Upper lobe of left lung (tissue), 4 donors: ENCODE results near the gene JMJD6.

Source experiments
- CTCF ChIP-seq, 6 experiments: fragments of 450-650 bp in 4 of 6; fragments of 200-600 bp in 2 of 6; sonication (generic) in 2 of 6; IDR thresholded peaks; one replicate each; pipeline ENCODE4 v1.5.1; 2016 to 2019; ENCODE audit warnings: antibody characterized with exemption in 6 of 6
- POLR2A ChIP-seq, 4 donors: fragments of 450-650 bp; IDR thresholded peaks; one replicate each; pipeline ENCODE4 v1.5.1; 2016 to 2017; ENCODE audit warnings: antibody characterized with exemption in 4 of 4, mild to moderate bottlenecking in 2 of 4
- POLR2AphosphoS5 ChIP-seq, 2 donors: sonication (generic); formaldehyde crosslinking; IDR thresholded peaks; one replicate each; pipeline ENCODE4 v1.5.1; 2017; ENCODE audit warnings: antibody characterized with exemption in 2 of 2

GRCh38 chr17:76700270-76700616 lies 26.2 kb downstream of the JMJD6 start:
- peak in 1 of 4 donors; percentile 3 for TF ChIP-seq POLR2A (IDR thresholded peaks at IDR 0.05)
- no peak for TF ChIP-seq CTCF (IDR thresholded peaks at IDR 0.05)
- no peak for TF ChIP-seq POLR2AphosphoS5 (IDR thresholded peaks at IDR 0.05)
